Kidney (tissue), 14 donors: Measurements from ENCODE around the gene PCYOX1L. TPM values are rescaled to one million over a fixed set of nuclear protein-coding genes. Genes with fewer than 3 reads are reported as not detected.

Source experiments
- DNase-seq, 5 donors: peaks; one replicate each; pipeline ENCODE4 v3.0.0-alpha.2; 2013 to 2020
- FAIRE-seq: peaks from 2 replicates; lab custom pipeline; 2012; peaks lifted over from hg19 to GRCh38; lab: Jason Lieb, UNC
- H3K27ac ChIP-seq, 2 donors: one replicate each; pipeline ENCODE4 v1.7.0; 2013; ENCODE audit warnings: low read depth in 2 of 2, low read length in 2 of 2, inconsistent platforms in 1 of 2
- H3K27me3 ChIP-seq: one replicate; pipeline ENCODE4 v1.7.1; 2013; ENCODE audit warnings: low read length, inconsistent platforms; ENCODE audit not compliant: control insufficient read depth, insufficient read depth
- H3K36me3 ChIP-seq, 3 donors: one replicate each; pipeline versions ENCODE4 v1.7.0 to v1.7.1; 2013; ENCODE audit warnings: low read length in 3 of 3, control low read depth in 1 of 3, inconsistent platforms in 1 of 3; ENCODE audit not compliant: insufficient read depth in 3 of 3, control insufficient read depth in 2 of 3
- H3K4me1 ChIP-seq, 3 donors: one replicate each; pipeline versions ENCODE4 v1.7.0 to v1.7.1; 2013; ENCODE audit warnings: low read length in 3 of 3, inconsistent platforms in 1 of 3, low read depth in 1 of 3; ENCODE audit not compliant: control insufficient read depth in 2 of 3, insufficient read depth in 2 of 3
- H3K4me3 ChIP-seq, 3 donors: one replicate each; pipeline versions ENCODE4 v1.7.0 to v1.8.1; 2013; ENCODE audit warnings: low read length in 3 of 3, control low read depth in 1 of 3, inconsistent platforms in 1 of 3
- H3K9ac ChIP-seq, 3 donors: one replicate each; pipeline versions ENCODE4 v1.7.0 to v1.7.1; 2013; ENCODE audit warnings: low read length in 3 of 3, control low read depth in 1 of 3, inconsistent platforms in 1 of 3
- H3K9me3 ChIP-seq, 3 donors: one replicate each; pipeline versions ENCODE4 v1.7.0 to v1.7.1; 2013; ENCODE audit warnings: low read length in 3 of 3, control low read depth in 1 of 3, inconsistent platforms in 1 of 3; ENCODE audit not compliant: control insufficient read depth in 2 of 3, insufficient read depth in 1 of 3
- CTCF ChIP-seq: IDR thresholded peaks from 3 replicates; pipeline ENCODE4 v1.5.1; 2012; ENCODE audit warnings: mild to moderate bottlenecking, moderate library complexity, borderline replicate concordance; ENCODE audit not compliant: insufficient read depth; ENCODE audit errors: extremely low read depth
- intact Hi-C: fragments of 100-400 bp; cut with DNase I; formaldehyde crosslinking; loops from one replicate; pipeline ENCODE4 v1.11.1; 2022
- polyA plus RNA-seq: library from polyadenylated mRNA; stranded (reverse); fragments of 350-450 nt; fragmentation: Illumina TruSeq; extraction: RNeasy Lipid Tissue Mini Kit (QIAGEN cat#74804); gene quantifications from one replicate; pipeline ENCODE4 v1.2.3, GENCODE V29; 2014; ENCODE audit warnings: low read depth, low replicate concordance; ENCODE audit not compliant: insufficient read depth
- total RNA-seq: library from RNA; stranded (reverse); fragmentation: NEBNext Ultra II Directional; extraction: Animal tissue kit (Norgen Biotek cat#: 25700); gene quantifications from one replicate; pipeline ENCODE4 v1.2.1, GENCODE V29; 2021
- donor health status: control.
- donor health status: control.
- donor health status: control.
- donor health status: control.
- donor health status: control.
- donor health status: DM: yes; HTN: yes; CAD: no.
- donor health status: Normal renal cell carcinoma (clear cell type).

The PCYOX1L gene
- total and polyA plus RNA-seq, 2 donors from 2014 or later, result 7.2 to 9.0 TPM

DNA sequence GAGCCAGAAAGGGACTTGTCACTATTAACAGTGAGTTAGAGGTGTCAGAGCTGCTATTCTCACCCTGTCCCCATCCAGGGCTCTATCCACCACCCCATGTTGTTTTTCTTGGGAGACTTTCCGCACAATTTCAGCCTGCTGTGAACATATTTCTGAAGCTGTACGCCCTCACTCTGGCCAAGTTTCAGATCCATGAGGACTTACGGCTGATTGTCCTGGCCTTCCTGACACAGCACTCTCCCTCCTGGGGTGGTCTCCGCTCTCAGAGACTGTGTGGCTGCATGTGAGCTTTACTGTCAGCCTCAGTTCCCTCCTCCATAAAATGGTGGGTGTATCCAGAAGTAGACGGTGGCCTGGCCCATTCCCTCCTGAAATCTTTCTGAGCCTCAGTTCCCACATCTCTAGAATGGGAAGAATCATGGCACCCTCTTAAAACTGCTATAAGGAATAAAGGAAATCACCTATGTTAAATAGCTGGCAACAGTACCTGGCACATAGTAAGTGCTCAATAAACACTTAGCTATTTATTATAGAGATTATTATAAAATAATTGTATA is 22.1 kb downstream of the PCYOX1L start:
- H3K4me1 ChIP-seq, result peaks cover 0 to 10% (median 9%) of the 10 kb centered on the region in 3 donors
- FAIRE-seq (no peak), DNase-seq (peak in 2 of 5 donors; percentile 38 to 89)
- peak overlapping the region in 1 of 2 donors; percentile 41 for H3K27ac ChIP-seq
- H3K9ac ChIP-seq, result no peak overlapping the region
- H3K9me3 ChIP-seq, result no peaks in the 10 kb centered on the region
- no peaks in the 10 kb centered on the region for H3K36me3 ChIP-seq
- no peak overlapping the region for H3K4me3 ChIP-seq
- intact Hi-C loops, result loop anchor here (10.0 kb wide), 1 partner anchor 55 kb away; no protein-coding TSS in a partner anchor
- TF ChIP-seq CTCF, result no peak
- no peaks in the 10 kb centered on the region for H3K27me3 ChIP-seq

DNA sequence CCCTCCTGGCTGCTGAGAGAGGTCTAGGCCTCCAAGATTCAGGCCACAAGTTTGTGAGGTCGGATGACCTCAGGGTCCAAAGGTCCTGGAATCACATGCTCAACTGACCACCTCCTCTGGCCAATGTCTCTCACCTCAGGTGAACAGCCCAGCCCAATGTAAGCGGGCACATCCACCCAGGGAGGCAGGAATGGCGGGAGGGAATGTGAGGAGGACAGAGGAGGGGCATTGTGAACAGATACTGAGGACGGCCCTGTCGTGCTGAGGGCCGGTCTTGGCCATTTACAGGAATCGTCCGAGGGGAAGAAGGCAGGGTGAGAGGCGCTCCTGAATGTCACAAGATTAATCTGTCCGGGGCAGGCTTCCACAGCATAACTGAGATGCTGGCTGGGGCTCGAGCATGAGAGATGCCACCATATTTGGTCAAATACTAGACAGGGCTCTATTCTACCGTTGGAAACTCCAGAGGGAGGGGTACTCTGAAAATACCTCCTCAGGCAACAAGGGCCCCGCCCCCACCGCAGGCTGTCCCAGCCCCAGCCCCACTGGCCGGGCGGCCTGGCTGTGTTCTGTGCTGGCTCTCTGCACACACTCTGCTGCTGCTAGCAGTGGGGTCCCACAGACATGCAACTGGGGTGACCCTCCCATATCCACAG is 22.7 kb downstream of the PCYOX1L start:
- no peak for FAIRE-seq
- H3K27ac ChIP-seq, result peak overlapping the region; percentile 53 to 79
- TF ChIP-seq CTCF, result no peak

GRCh38 chr5:149381261-149381985 is 23.6 kb downstream of the PCYOX1L start:
- Histone ChIP-seq H3K4me3 (no peak overlapping the region), H3K4me1 (peaks cover 0 to 10% (median 9%) of the 10 kb centered on the region in 3 donors)
- intact Hi-C loops, result no loop called here

More for the DNA sequence above, 22.7 kb downstream of the PCYOX1L start:
- Histone ChIP-seq H3K36me3 (no peaks in the 10 kb centered on the region), H3K9me3 (no peaks in the 10 kb centered on the region), H3K4me3 (no peak overlapping the region), H3K27me3 (no peaks in the 10 kb centered on the region), H3K9ac (peak overlapping the region in 1 of 3 donors; percentile 26), H3K4me1 (peaks cover 0 to 10% (median 9%) of the 10 kb centered on the region in 3 donors)
- DNase-seq, result peak in 1 of 5 donors; percentile 95
- intact Hi-C loops, result no loop called here

More at GRCh38 chr5:149381261-149381985, 23.6 kb downstream of the PCYOX1L start:
- no peak for TF ChIP-seq CTCF
- Histone ChIP-seq H3K36me3 (no peaks in the 10 kb centered on the region), H3K9ac (peak overlapping the region in 1 of 3 donors; percentile 26), H3K27ac (peak overlapping the region; percentile 53 to 79), H3K9me3 (no peaks in the 10 kb centered on the region), H3K27me3 (no peaks in the 10 kb centered on the region)
- FAIRE-seq, result no peak
- no peak for DNase-seq
